Osteocyte (in vitro differentiated cells): Measurements from ENCODE around the gene SH3PXD2A. TPM values are rescaled to one million over a fixed set of nuclear protein-coding genes. Genes with fewer than 3 reads are reported as not detected.

Source experiments
- DNase-seq: peaks from one replicate; pipeline ENCODE4 v3.0.0; 2021; ENCODE audit warnings: mixed read lengths; ENCODE audit not compliant: unreplicated experiment; ENCODE audit errors: extremely low spot score
- H3K27ac Mint-ChIP-seq: one replicate; pipeline ENCODE4 v1.8.0; 2021; ENCODE audit warnings: mild to moderate bottlenecking, mixed read lengths; ENCODE audit not compliant: unreplicated experiment
- H3K27me3 Mint-ChIP-seq: one replicate; pipeline ENCODE4 v1.8.0; 2021; ENCODE audit warnings: mixed read lengths; ENCODE audit not compliant: unreplicated experiment
- H3K36me3 Mint-ChIP-seq: one replicate; pipeline ENCODE4 v1.8.0; 2021; ENCODE audit warnings: mixed read lengths; ENCODE audit not compliant: unreplicated experiment
- H3K4me1 Mint-ChIP-seq: one replicate; pipeline ENCODE4 v1.8.0; 2021; ENCODE audit warnings: mixed read lengths; ENCODE audit not compliant: unreplicated experiment
- H3K4me3 Mint-ChIP-seq: one replicate; pipeline ENCODE4 v1.8.0; 2021; ENCODE audit warnings: mild to moderate bottlenecking, moderate library complexity, mixed read lengths; ENCODE audit not compliant: unreplicated experiment
- H3K9me3 Mint-ChIP-seq: one replicate; pipeline ENCODE4 v1.8.0; 2021; ENCODE audit warnings: mixed read lengths; ENCODE audit not compliant: unreplicated experiment
- CTCF ChIP-seq: fragments of 200-600 bp; sonication (generic); IDR thresholded peaks from 2 replicates; pipeline ENCODE4 v1.5.0; 2021; ENCODE audit warnings: antibody characterized with exemption, mild to moderate bottlenecking, moderate library complexity
- total RNA-seq: library from RNA; stranded (reverse); gene quantifications from 2 replicates; pipeline ENCODE4 v1.2.1, GENCODE V29; 2021

The SH3PXD2A gene
- total RNA-seq, 1 donor from 2014 or later = 43.0 TPM

GRCh38 chr10:103802081-103802480 is 53.3 kb downstream of the SH3PXD2A start:
- H3K27me3 Mint-ChIP-seq = peaks cover 6% of the 10 kb centered on the region
- peaks cover 21% of the 10 kb centered on the region for H3K4me1 Mint-ChIP-seq
- H3K27ac Mint-ChIP-seq = no peak overlapping the region
- no peak for TF ChIP-seq CTCF
- no peaks in the 10 kb centered on the region for H3K9me3 Mint-ChIP-seq
- no peaks in the 10 kb centered on the region for H3K36me3 Mint-ChIP-seq
- no peak overlapping the region for H3K4me3 Mint-ChIP-seq
- DNase-seq = no peak

DNA sequence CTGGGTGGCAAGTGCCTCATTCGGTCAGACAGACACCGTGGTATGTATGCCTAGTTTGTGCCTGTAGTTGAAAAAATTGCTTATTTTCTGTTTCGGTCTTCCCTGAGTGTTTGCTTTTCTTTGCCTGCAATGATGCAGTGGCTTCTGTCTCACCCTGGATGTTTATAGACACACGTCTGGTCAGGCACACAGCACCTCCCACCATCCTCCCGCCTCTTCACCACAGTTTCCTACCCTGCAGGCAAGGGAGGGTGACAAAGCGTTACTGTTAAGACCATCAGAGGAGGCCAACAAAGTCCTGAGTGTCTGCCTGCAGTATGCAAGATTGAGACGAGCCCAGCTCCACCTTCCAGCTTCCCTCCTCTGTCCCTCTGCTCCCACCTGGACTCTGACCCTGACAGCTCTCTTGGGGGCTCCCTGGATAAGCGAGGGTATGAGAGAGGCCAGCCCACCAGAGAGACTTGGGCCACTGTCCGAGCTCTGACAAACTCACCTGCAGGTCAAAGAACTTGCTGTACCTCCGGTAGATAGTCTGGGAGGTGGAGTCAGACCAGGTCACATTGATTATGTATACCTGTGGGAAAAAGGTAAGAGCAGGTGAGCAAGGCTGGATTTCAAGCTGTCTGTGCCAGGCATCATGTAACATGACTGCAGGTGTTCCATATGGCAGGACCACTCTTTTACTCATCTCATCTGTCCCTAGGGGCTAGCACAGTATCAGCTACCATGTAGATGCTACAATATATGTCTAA is 54.4 kb downstream of the SH3PXD2A start:
- no peaks in the 10 kb centered on the region for H3K9me3 Mint-ChIP-seq
- peaks cover 21% of the 10 kb centered on the region for H3K4me1 Mint-ChIP-seq
- no peak for DNase-seq
- peaks cover 8% of the 10 kb centered on the region for H3K27me3 Mint-ChIP-seq
- H3K36me3 Mint-ChIP-seq = no peaks in the 10 kb centered on the region
- TF ChIP-seq CTCF = no peak
- no peak overlapping the region for H3K4me3 Mint-ChIP-seq
- H3K27ac Mint-ChIP-seq = peak overlapping the region; percentile 36

GRCh38 chr10:103800089-103800488 is 55.3 kb downstream of the SH3PXD2A start:
- H3K27me3 Mint-ChIP-seq = peaks cover 8% of the 10 kb centered on the region
- peaks cover 21% of the 10 kb centered on the region for H3K4me1 Mint-ChIP-seq
- no peak overlapping the region for H3K27ac Mint-ChIP-seq
- no peak for DNase-seq
- no peak for TF ChIP-seq CTCF
- no peak overlapping the region for H3K4me3 Mint-ChIP-seq
- no peaks in the 10 kb centered on the region for H3K36me3 Mint-ChIP-seq
- no peaks in the 10 kb centered on the region for H3K9me3 Mint-ChIP-seq

DNA sequence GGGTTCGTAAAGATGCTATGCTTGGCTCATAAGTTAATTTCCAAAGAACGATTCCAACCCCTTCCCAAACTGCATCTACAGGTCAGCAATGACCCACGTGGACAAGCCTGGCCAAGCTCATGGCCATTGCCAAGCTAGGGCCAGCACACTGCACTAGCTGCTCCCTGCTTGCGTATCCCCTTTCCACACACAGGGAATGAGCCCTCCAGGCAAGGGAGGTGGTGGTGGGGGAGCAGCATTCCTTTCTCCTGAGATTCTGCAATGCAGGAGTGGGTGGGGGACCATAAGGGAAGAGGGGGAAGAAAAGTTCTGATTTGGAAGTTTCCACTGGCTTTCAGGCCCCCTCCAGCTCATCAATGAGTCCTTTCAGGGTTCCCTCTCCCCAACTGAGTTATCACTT is 56.0 kb downstream of the SH3PXD2A start:
- no peak for DNase-seq
- no peaks in the 10 kb centered on the region for H3K9me3 Mint-ChIP-seq
- no peaks in the 10 kb centered on the region for H3K36me3 Mint-ChIP-seq
- peaks cover 8% of the 10 kb centered on the region for H3K27me3 Mint-ChIP-seq
- H3K27ac Mint-ChIP-seq = no peak overlapping the region
- TF ChIP-seq CTCF = no peak
- peaks cover 21% of the 10 kb centered on the region for H3K4me1 Mint-ChIP-seq
- H3K4me3 Mint-ChIP-seq = no peak overlapping the region

DNA sequence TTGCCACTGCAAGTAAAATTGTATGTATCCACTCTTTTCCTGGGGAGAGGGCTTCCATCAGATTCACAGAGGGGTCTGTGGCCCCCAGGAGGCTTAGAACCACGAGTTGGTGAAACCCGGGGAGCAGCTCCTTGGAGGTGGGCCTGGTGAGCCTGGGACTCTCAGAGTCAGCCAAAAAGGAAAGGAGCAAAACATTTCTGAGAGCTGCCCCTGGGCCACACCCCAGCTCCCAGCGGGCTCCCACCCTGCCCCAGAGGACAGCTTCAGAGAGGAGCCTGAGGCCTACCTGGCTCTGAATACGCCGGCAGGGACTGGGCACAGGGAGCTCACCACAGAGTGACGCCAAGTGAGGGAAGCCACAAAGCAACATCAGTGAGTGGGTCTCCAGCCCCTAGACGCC is 56.9 kb downstream of the SH3PXD2A start:
- no peak overlapping the region for H3K4me3 Mint-ChIP-seq
- no peak for TF ChIP-seq CTCF
- DNase-seq = no peak
- H3K27me3 Mint-ChIP-seq = peaks cover 2% of the 10 kb centered on the region
- peaks cover 21% of the 10 kb centered on the region for H3K4me1 Mint-ChIP-seq
- H3K9me3 Mint-ChIP-seq = no peaks in the 10 kb centered on the region
- no peaks in the 10 kb centered on the region for H3K36me3 Mint-ChIP-seq
- no peak overlapping the region for H3K27ac Mint-ChIP-seq
